ENCODE results near the gene LBX2. TPM values are rescaled to one million over a fixed set of nuclear protein-coding genes. Genes with fewer than 3 reads are reported as not detected.

LBX2 gene
- total RNA-seq, 4 donors from 2014 or later, result 0.32 to 1.7 (median 0.84) TPM

DNA sequence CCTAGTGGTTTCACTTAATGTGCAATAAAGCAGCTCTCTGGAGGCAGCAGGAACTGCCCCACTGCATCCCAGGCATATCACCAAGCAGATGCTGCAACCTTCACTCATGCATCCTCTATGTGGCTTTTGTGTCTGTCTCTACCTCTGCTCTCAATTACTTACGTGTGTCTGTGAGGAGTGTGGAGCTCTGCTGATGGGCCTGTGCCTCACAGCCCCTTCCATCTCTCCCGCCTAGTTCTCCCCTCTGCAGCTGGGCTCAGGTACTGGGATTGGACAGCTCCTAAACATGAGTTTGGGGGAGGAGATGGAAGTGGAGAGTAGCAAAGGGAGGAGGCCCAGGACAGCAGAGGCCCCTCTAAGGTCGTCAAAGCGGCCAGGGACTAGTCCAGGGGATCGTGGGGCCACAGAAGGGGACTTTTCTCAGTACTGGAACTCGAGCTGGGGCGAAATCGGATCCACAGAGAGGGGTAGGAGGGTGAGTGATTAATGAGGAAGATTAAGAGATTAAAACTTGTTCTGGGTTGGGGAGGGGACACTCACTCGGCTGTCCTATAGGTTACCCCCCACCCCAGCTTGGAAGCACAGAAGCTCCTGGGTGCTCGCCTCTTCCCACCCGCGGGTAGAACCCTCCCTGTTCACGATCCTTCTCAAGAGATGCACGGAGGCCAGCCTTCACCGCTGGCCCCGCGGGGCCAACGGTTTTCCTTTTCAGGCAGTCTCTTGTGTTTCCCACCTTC, 2.1 kb upstream of the LBX2 start:
- TF ChIP-seq POLR2A (IDR thresholded peaks at IDR 0.05; ENCODE audit: low read depth) (no peak), POLR2AphosphoS5 (IDR thresholded peaks at IDR 0.05) (no peak), EP300 (IDR thresholded peaks at IDR 0.05) (no peak)
- TF ChIP-seq, protein P1, sequence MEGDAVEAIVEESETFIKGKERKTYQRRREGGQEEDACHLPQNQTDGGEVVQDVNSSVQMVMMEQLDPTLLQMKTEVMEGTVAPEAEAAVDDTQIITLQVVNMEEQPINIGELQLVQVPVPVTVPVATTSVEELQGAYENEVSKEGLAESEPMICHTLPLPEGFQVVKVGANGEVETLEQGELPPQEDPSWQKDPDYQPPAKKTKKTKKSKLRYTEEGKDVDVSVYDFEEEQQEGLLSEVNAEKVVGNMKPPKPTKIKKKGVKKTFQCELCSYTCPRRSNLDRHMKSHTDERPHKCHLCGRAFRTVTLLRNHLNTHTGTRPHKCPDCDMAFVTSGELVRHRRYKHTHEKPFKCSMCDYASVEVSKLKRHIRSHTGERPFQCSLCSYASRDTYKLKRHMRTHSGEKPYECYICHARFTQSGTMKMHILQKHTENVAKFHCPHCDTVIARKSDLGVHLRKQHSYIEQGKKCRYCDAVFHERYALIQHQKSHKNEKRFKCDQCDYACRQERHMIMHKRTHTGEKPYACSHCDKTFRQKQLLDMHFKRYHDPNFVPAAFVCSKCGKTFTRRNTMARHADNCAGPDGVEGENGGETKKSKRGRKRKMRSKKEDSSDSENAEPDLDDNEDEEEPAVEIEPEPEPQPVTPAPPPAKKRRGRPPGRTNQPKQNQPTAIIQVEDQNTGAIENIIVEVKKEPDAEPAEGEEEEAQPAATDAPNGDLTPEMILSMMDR (IDR thresholded peaks at IDR 0.05), result no peak
- Histone ChIP-seq H3K9me3 (no peaks in the 10 kb centered on the region), H3K4me3 (peak overlapping the region in 1 of 4 donors; percentile 56), H3K27ac (replicated peaks in 1 of 4) (no peak overlapping the region), H3K4me1 (peaks cover 55 to 72% (median 67%) of the 10 kb centered on the region in 4 donors), H3K27me3 (peaks cover 0 to 93% (median 51%) of the 10 kb centered on the region in 4 donors), H3K36me3 (peaks cover 0 to 21% (median 18%) of the 10 kb centered on the region in 4 donors)
- intact Hi-C loops (cut with DNase I), result loop anchor here (2.0 kb wide), 1 partner anchor 27 kb away; the partner anchor contains the start of genes AUP1 and HTRA2
- DNase-seq (ENCODE audit: extremely low spot score), result no peak
- WGBS, result 79% methylated on average over 18 of the region's 18 CpGs

DNA sequence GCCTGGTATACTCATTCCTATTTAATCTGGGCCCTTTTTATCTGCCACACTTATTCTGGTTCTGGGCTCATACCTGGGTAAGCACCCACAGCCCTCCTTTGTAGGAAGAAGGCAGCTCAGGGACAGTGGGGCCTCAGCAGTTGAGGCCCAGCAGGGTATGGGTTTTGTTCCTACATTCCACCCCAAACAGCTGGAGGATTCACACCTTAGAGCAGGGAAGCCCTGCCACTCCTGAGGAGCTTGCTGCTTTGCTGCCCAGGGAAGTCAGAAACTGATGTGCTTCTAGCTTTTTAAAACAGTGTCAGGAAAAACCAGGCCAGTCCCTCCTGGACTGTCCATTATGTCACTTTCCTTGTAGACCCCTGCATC, 1.2 kb upstream of the LBX2 start:
- intact Hi-C loops (cut with DNase I), result no loop called here
- H3K27me3 ChIP-seq, result peaks cover 0 to 85% (median 51%) of the 10 kb centered on the region in 4 donors
- peaks cover 0 to 13% (median 11%) of the 10 kb centered on the region in 4 donors for H3K36me3 ChIP-seq
- H3K4me3 ChIP-seq, result no peak overlapping the region
- peaks cover 46 to 63% (median 58%) of the 10 kb centered on the region in 4 donors for H3K4me1 ChIP-seq
- H3K9me3 ChIP-seq, result no peaks in the 10 kb centered on the region
- H3K27ac ChIP-seq (replicated peaks in 1 of 4), result no peak overlapping the region
- TF ChIP-seq, protein P1 (IDR thresholded peaks at IDR 0.05), result no peak
- TF ChIP-seq EP300 (IDR thresholded peaks at IDR 0.05) (no peak), POLR2A (IDR thresholded peaks at IDR 0.05; ENCODE audit: low read depth) (no peak), POLR2AphosphoS5 (IDR thresholded peaks at IDR 0.05) (no peak)
- no peak for DNase-seq (ENCODE audit: extremely low spot score)

DNA sequence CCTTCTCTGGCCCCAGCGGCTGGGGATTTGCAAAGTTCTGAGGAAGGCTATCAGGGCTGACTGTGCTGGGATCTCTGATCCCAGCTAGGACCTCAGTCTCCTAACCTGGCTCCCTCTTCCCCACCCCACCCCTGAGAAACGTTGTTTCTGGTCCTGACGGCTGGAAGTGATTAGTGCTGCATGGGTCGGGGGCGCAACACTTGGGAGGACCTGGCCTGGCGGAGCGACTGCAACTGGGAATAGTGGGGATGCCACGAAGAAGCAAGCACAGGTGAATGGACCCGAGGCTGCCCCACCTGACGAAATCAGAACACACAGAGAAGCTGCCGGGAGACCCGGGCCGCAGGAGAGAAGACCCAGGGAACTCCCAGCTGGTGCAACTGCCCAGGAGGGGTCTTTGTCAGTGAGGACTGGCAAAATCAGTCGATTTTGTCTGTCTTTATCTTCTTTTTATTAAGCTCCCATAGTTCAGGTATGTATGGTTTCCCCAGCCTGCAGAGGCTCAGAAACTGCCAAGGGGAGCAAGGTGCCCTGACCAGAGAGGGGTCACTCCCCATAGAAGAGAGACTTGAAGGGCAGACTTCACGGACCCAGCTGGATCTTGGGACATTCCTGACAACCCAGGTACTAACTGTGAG, 656 bp upstream of the LBX2 start:
- no peaks in the 10 kb centered on the region for H3K9me3 ChIP-seq
- peaks cover 0 to 80% (median 51%) of the 10 kb centered on the region in 4 donors for H3K27me3 ChIP-seq
- H3K4me1 ChIP-seq, result peaks cover 42 to 60% (median 53%) of the 10 kb centered on the region in 4 donors
- H3K27ac ChIP-seq (replicated peaks in 1 of 4), result no peak overlapping the region
- no peak overlapping the region for H3K4me3 ChIP-seq
- H3K36me3 ChIP-seq, result peaks cover 0 to 8% (median 6%) of the 10 kb centered on the region in 4 donors
- DNase-seq (ENCODE audit: extremely low spot score), result no peak
- intact Hi-C loops (cut with DNase I), result no loop called here
- 50% methylated on average over 14 of the region's 15 CpGs for WGBS
- TF ChIP-seq EP300 (IDR thresholded peaks at IDR 0.05), result no peak
- TF ChIP-seq POLR2AphosphoS5 (IDR thresholded peaks at IDR 0.05), result no peak
- no peak for TF ChIP-seq POLR2A (IDR thresholded peaks at IDR 0.05; ENCODE audit: low read depth)
- TF ChIP-seq, protein P1 (IDR thresholded peaks at IDR 0.05), result no peak

DNA sequence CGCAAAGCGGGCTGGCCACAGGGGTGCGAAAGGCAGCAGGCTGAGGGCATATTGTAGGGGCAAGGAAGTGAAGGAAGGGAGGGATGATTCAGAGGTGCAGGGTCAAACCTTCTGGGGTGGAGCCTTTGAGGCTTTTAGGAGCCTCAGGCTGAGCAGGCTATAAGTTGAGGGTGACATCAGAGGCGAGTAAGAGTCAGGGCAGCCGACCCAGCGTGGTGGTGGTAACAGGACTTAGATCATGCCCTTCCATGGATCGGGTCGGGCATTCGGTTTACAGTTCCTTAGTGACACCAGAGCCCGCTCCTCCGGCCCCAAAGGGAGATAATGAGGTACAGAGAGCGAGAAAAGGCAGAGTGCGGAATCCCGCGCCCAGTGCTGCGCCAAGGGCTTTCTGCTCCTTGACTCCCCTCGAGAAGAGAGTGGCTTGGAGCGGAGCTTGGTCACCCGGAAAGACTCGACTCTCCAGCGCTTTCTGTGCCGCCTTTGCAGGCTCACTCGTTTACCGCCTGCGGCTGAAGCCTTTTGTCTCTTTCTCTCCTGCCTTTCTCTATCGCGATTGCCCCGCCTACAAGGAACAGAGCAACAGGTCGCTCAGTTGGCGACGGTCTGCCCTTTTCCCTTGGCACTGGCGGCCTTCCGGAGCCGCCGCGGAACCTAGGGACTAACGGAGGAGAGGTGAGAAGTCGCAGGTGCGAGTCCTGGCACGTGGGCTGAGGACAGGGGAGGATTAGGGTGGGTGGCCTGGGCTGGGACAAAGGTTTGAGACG, 720 bp downstream of the LBX2 start:
- H3K4me1 ChIP-seq, result peaks cover 30 to 46% (median 43%) of the 10 kb centered on the region in 4 donors
- H3K4me3 ChIP-seq, result peak overlapping the region; percentile 31 to 40 (median 38)
- no peak overlapping the region for H3K27ac ChIP-seq (replicated peaks in 1 of 4)
- intact Hi-C loops (cut with DNase I), result no loop called here
- no peaks in the 10 kb centered on the region for H3K9me3 ChIP-seq
- TF ChIP-seq, protein P1 (IDR thresholded peaks at IDR 0.05), result no peak
- TF ChIP-seq EP300 (IDR thresholded peaks at IDR 0.05) (no peak), POLR2A (IDR thresholded peaks at IDR 0.05; ENCODE audit: low read depth) (no peak), POLR2AphosphoS5 (IDR thresholded peaks at IDR 0.05) (no peak)
- DNase-seq (ENCODE audit: extremely low spot score), result no peak
- WGBS, result 3% methylated on average over 29 of the region's 41 CpGs
- peaks cover 0 to 70% (median 51%) of the 10 kb centered on the region in 4 donors for H3K27me3 ChIP-seq
- peaks cover 0 to 10% (median 9%) of the 10 kb centered on the region in 4 donors for H3K36me3 ChIP-seq

Data from esophagus muscularis mucosa (tissue), 4 donors.